Smooth muscle cell (in vitro differentiated cells): Measurements from ENCODE around the gene FBLN2. TPM values are rescaled to one million over a fixed set of nuclear protein-coding genes. Genes with fewer than 3 reads are reported as not detected.

Experiments
- DNase-seq: peaks from one replicate; lab custom pipeline; 2025; ENCODE audit not compliant: unreplicated experiment; lab: John Stamatoyannopoulos, UW
- H2AFZ ChIP-seq: fragments of 200-600 bp; sonication (generic); 2 replicates; pipeline ENCODE4 v1.6.0; 2016; ENCODE audit warnings: antibody characterized with exemption, low read depth, mild to moderate bottlenecking
- H3F3A ChIP-seq: fragments of 200-600 bp; sonication (generic); 2 replicates; pipeline ENCODE4 v1.6.0; 2017; ENCODE audit warnings: antibody characterized with exemption, low read depth
- H3K27ac ChIP-seq: fragments of 200-600 bp; sonication (generic); 2 replicates; pipeline ENCODE4 v1.5.1; 2016; ENCODE audit warnings: low read depth, mild to moderate bottlenecking
- H3K27me3 ChIP-seq: fragments of 200-600 bp; sonication (generic); 2 replicates; pipeline ENCODE4 v1.6.1; 2016; ENCODE audit warnings: low read depth, mild to moderate bottlenecking
- H3K36me3 ChIP-seq: fragments of 200-600 bp; sonication (generic); 2 replicates; pipeline ENCODE4 v1.5.1; 2016; ENCODE audit warnings: low read depth
- H3K4me1 ChIP-seq: fragments of 200-600 bp; sonication (generic); 2 replicates; pipeline ENCODE4 v1.5.1; 2016; ENCODE audit warnings: low read depth
- H3K4me2 ChIP-seq: fragments of 200-600 bp; sonication (generic); 2 replicates; pipeline ENCODE4 v1.6.0; 2016; ENCODE audit warnings: mild to moderate bottlenecking
- H3K4me3 ChIP-seq: fragments of 200-600 bp; sonication (generic); 2 replicates; pipeline ENCODE4 v1.5.1; 2016; ENCODE audit warnings: mild to moderate bottlenecking
- H3K79me2 ChIP-seq: fragments of 200-600 bp; sonication (generic); 2 replicates; pipeline ENCODE4 v1.6.0; 2016; ENCODE audit warnings: low read depth, mild to moderate bottlenecking
- H3K9ac ChIP-seq: fragments of 200-600 bp; sonication (generic); 2 replicates; pipeline ENCODE4 v1.6.0; 2016; ENCODE audit warnings: low read depth
- H3K9me3 ChIP-seq: fragments of 200-600 bp; sonication (generic); replicated peaks from 2 replicates; pipeline ENCODE4 v1.5.1; 2016; ENCODE audit warnings: low read depth
- H4K20me1 ChIP-seq: fragments of 200-600 bp; sonication (generic); 2 replicates; pipeline ENCODE4 v1.6.0; 2016; ENCODE audit warnings: low read depth
- WGBS: methylation state at CpG from one replicate; pipeline ENCODE4 v1.1.7; 2016; ENCODE audit warnings: low lambda C conversion rate; 5-methylcytosine and 5-hydroxymethylcytosine counted together
- polyA plus RNA-seq: library from polyadenylated mRNA; unstranded; fragments of >200 nt; fragmentation: Nextera tagmentation; extraction: Ambion mirVana; gene quantifications from 2 replicates; pipeline ENCODE4 v1.2.1, GENCODE V29; 2016
- total RNA-seq: library from RNA; depleted of rRNA; stranded (reverse); fragments of >200 nt; gene quantifications from 2 replicates; pipeline ENCODE4 v1.2.3, GENCODE V29; 2014
- TF ChIP-seq, protein P1 (sequence below): fragments of 200-600 bp; sonication (generic); IDR thresholded peaks from 2 replicates; pipeline ENCODE4 v1.5.1; 2017; ENCODE audit warnings: borderline replicate concordance, mild to moderate bottlenecking, antibody characterized with exemption; ENCODE audit not compliant: insufficient read depth, poor library complexity, severe bottlenecking

FBLN2 gene
- total and polyA plus RNA-seq, 2 experiments from 2014 or later: 159 to 390 TPM

DNA sequence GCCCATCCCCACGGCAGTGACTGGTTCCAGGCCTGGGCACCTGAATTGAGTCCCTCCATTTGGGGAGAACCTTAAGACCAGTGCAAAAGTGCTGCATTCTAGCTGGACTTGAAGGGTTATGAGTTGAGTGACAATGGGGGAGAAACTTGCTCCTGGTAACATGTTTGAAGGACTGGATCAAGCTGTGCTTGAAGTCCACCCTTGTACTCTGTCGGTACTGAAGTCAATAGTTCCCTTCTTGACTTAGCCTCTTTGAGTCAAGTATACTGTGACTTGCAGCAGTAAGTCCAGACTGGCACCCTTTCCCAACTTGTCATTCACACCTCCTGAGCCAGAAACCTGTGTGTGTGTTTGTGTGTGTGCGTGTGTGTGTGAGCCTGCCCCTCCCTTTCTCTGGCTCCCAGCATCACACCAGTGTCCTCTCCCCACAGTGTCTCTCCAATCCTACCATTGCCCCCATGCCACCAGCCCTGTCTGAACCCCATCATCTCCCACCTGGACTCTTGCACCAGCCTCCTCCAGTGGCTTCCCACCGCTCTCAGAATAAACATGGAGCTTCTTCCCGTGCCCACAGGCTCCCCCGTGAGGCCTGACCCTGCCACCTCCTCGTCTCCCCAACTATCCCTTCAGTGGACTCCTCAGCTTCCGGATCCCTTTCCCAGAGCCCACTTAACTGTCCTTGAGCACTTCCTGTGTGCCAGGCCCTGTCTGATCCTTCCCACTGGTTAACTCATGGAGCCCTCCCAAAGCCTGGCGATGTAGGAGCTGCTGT is 10.2 kb upstream of the FBLN2 start:
- TF ChIP-seq, protein P1, sequence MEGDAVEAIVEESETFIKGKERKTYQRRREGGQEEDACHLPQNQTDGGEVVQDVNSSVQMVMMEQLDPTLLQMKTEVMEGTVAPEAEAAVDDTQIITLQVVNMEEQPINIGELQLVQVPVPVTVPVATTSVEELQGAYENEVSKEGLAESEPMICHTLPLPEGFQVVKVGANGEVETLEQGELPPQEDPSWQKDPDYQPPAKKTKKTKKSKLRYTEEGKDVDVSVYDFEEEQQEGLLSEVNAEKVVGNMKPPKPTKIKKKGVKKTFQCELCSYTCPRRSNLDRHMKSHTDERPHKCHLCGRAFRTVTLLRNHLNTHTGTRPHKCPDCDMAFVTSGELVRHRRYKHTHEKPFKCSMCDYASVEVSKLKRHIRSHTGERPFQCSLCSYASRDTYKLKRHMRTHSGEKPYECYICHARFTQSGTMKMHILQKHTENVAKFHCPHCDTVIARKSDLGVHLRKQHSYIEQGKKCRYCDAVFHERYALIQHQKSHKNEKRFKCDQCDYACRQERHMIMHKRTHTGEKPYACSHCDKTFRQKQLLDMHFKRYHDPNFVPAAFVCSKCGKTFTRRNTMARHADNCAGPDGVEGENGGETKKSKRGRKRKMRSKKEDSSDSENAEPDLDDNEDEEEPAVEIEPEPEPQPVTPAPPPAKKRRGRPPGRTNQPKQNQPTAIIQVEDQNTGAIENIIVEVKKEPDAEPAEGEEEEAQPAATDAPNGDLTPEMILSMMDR: no peak
- H3K27me3 ChIP-seq: no peaks in the 10 kb centered on the region
- no peaks in the 10 kb centered on the region for H4K20me1 ChIP-seq
- peaks cover 27% of the 10 kb centered on the region for H3F3A ChIP-seq
- whole genome bisulfite sequencing: 82% methylated on average over 9 of the region's 9 CpGs
- no peaks in the 10 kb centered on the region for H3K79me2 ChIP-seq
- H3K27ac ChIP-seq: peak overlapping the region; percentile 56
- H3K36me3 ChIP-seq: no peaks in the 10 kb centered on the region
- no peak for DNase-seq
- H3K9me3 ChIP-seq: no peaks in the 10 kb centered on the region
- H3K4me2 ChIP-seq: peak overlapping the region; percentile 45
- H3K4me1 ChIP-seq: peaks cover 9% of the 10 kb centered on the region
- H3K4me3 ChIP-seq: no peak overlapping the region
- peak overlapping the region; percentile 45 for H2AFZ ChIP-seq
- no peak overlapping the region for H3K9ac ChIP-seq

DNA sequence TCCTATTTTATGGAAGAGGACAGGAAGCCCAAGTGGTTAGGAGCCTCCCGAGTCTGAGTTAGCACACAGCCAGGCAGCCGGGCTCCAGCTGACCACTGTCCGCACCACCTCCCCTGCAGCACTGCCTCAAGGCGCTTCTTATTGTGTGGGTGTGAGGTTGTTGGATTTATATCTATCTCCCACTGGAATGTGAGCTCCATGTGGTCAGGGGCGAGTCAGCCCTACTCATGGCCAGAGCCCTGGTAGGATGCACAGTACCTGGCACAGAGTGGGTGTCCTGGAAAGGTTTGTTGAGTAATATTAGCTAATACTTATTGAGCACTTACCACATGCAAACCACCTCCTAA is 9.7 kb upstream of the FBLN2 start:
- DNase-seq: no peak
- TF ChIP-seq, protein P1: no peak
- peak overlapping the region; percentile 45 for H3K4me2 ChIP-seq
- no peaks in the 10 kb centered on the region for H3K79me2 ChIP-seq
- H3K9me3 ChIP-seq: no peaks in the 10 kb centered on the region
- H3K27me3 ChIP-seq: no peaks in the 10 kb centered on the region
- 24% methylated on average over 5 of the region's 5 CpGs for WGBS
- no peak overlapping the region for H3K9ac ChIP-seq
- no peaks in the 10 kb centered on the region for H4K20me1 ChIP-seq
- no peak overlapping the region for H3K4me3 ChIP-seq
- H2AFZ ChIP-seq: peak overlapping the region; percentile 45
- peak overlapping the region; percentile 56 for H3K27ac ChIP-seq
- H3K36me3 ChIP-seq: no peaks in the 10 kb centered on the region
- peaks cover 9% of the 10 kb centered on the region for H3K4me1 ChIP-seq
- peaks cover 33% of the 10 kb centered on the region for H3F3A ChIP-seq

DNA sequence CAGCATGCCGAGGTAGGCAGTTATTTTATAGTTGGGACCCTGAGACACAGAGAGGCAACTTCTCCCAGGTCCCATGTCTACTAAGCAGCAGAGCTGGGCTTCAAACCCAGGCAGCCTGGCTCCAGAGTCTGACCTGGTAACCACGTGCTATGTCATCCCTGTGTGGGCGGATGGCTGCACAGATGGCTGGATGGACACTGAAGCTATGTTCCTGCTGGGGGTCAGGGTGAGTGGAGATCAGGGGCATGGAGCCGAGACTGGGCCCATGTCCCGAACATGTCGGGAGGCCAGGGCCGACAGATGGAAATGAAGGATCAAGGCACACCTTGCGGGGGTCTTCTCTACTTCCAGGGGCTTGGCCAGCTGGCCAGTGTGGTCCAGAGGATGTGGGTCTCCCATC is 9.3 kb upstream of the FBLN2 start:
- H3K79me2 ChIP-seq: no peaks in the 10 kb centered on the region
- no peaks in the 10 kb centered on the region for H3K36me3 ChIP-seq
- H3K4me2 ChIP-seq: peak overlapping the region; percentile 45
- H4K20me1 ChIP-seq: no peaks in the 10 kb centered on the region
- H2AFZ ChIP-seq: no peak overlapping the region
- H3K9me3 ChIP-seq: no peaks in the 10 kb centered on the region
- H3K4me1 ChIP-seq: peaks cover 9% of the 10 kb centered on the region
- WGBS: 78% methylated on average over 8 of the region's 8 CpGs
- no peaks in the 10 kb centered on the region for H3K27me3 ChIP-seq
- TF ChIP-seq, protein P1: no peak
- H3F3A ChIP-seq: peaks cover 34% of the 10 kb centered on the region
- DNase-seq: no peak
- no peak overlapping the region for H3K9ac ChIP-seq
- H3K27ac ChIP-seq: peak overlapping the region; percentile 56
- H3K4me3 ChIP-seq: no peak overlapping the region
